C4-2B (cell line): ENCODE measurements around the gene NRAS.

Experiments
- H3K27ac ChIP-seq: fragments of 450-650 bp; 2 replicates; pipeline ENCODE4 v1.5.1; 2017
- ZFX ChIP-seq: fragments of 450-650 bp; IDR thresholded peaks from 2 replicates; pipeline ENCODE4 v1.6.1; 2017
- TF ChIP-seq, protein P1 (sequence below): fragments of 450-650 bp; conservative IDR thresholded peaks from 2 replicates; pipeline ENCODE4 v1.5.1; 2017; ENCODE audit warnings: mild to moderate bottlenecking

NRAS gene

DNA sequence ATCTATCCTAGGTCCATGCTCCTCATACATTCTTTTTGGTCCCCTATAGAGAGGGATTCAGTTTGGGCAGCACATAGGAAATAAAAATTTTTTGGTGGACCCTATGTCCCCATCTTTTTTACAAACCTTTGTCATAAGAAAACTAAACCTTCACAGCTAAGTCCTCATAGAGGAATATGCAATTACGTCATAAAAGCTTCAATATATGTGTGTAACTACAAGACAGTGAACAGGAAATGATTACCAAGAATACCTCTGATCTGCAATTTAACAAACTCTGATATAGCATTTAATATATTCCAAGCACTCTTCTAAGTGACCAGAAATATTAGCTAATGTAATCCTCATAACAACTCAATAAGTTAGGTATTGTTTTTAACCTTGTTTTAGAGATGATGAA, 40.5 kb downstream of the NRAS start:
- no peak overlapping the region for H3K27ac ChIP-seq
- TF ChIP-seq, protein P1, sequence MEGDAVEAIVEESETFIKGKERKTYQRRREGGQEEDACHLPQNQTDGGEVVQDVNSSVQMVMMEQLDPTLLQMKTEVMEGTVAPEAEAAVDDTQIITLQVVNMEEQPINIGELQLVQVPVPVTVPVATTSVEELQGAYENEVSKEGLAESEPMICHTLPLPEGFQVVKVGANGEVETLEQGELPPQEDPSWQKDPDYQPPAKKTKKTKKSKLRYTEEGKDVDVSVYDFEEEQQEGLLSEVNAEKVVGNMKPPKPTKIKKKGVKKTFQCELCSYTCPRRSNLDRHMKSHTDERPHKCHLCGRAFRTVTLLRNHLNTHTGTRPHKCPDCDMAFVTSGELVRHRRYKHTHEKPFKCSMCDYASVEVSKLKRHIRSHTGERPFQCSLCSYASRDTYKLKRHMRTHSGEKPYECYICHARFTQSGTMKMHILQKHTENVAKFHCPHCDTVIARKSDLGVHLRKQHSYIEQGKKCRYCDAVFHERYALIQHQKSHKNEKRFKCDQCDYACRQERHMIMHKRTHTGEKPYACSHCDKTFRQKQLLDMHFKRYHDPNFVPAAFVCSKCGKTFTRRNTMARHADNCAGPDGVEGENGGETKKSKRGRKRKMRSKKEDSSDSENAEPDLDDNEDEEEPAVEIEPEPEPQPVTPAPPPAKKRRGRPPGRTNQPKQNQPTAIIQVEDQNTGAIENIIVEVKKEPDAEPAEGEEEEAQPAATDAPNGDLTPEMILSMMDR, result no peak
- TF ChIP-seq ZFX, result no peak

DNA sequence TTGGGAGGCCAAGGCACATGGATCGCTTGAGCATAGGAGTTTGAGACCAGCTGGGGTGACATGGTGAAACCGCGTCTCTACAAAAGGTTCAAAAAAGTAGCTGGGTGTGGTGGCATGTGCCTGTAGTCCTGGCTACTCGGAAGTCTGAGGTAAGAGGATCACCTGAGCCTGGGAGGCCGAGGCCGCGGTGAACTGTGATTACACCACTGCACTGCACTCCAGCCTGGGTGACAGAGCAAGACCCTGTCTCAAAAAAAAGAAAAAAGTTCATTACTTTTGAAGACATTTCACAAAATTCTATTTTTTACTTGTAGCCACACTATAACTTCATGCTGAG, 44.7 kb downstream of the NRAS start:
- TF ChIP-seq ZFX, result no peak
- TF ChIP-seq, protein P1, result no peak
- no peak overlapping the region for H3K27ac ChIP-seq

DNA sequence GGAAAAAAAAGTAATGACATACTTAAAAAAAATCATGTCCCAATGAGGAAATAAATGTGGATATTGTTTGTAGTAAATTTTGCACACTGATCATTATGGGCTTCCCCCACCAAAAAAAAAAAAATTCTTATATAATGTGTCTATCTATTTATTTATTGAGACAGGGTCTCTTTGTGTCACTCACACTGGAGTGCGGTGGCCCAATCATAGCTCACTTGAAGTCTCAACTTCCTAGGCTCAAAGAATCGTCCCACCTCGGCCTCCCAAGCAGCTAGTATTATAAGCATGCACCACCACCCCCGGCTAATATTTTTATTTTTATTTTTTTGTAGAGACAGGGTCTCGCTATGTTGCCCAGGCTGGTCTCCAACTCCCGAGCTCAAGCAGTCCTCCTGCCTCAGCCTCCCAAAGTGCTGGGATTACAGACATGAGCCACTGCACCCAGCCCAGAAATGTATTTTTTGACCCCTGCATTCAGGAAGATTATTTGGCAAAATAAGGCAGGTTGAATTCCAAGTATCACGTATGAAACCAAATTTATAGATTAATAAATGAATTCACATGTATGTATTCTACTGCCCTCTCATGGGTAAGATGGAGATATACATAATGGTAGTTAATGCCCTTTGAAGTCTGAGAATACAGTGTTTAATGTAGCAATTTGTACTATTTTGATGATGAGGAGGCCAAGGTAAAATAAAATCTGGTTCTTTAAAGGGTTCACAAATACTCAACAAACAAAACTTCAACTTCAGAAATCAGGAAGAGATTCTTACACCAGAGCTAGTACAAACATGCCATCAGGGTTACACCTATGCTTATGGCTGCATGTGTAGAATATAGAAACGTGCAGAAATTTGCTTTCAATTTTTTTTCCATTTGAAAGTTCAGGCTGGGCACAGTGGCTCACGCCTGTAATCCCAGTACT, 45.3 kb downstream of the NRAS start:
- TF ChIP-seq ZFX, result no peak
- TF ChIP-seq, protein P1, result peak; percentile 74
- H3K27ac ChIP-seq, result no peak overlapping the region

DNA sequence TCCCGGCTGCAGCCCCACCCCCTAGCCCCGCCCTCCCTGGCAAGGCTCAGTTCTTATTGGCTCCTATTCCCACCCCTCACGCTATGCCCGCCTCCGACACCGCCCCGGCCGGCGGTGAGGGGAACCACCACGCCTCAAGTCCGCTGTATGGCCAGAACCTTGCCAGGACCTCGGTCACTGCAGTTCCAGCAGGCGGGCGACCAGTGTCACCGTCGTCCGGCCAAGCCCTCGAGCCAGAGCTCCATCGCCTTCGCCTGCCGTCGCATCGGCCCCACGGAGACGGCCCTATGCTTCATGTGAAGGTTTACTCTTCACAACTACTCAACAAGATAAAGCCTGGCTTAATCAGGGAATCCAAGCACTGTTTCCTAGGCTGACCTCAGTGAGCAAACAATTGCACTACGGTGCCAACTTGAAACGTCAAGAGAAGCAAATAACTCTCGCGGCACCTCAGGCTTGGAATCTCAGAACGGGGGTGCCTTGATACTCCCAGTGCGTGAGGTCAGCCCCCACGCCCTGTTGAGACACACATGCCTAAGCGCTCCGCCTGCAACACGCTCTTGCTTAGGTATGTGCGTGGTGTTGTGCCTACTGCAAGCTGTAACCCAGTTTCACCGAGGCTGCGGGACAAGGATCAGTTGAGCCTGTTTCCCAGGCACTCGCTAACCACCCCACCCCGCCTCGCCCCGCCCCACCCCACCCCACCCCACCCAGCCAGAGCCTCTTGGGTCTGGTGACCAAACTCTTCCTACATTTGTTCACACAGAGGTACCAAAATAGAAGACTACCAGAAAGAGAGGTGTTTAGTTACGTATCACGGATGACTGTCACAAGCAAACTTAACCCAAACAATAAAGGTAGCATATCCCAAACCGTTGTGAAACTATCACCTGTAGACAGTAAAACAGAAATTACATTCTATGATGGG, 46.2 kb downstream of the NRAS start:
- peak overlapping the region; percentile 9; the same call in 1 of the 2 replicates for H3K27ac ChIP-seq
- no peak for TF ChIP-seq ZFX
- TF ChIP-seq, protein P1, result no peak

DNA sequence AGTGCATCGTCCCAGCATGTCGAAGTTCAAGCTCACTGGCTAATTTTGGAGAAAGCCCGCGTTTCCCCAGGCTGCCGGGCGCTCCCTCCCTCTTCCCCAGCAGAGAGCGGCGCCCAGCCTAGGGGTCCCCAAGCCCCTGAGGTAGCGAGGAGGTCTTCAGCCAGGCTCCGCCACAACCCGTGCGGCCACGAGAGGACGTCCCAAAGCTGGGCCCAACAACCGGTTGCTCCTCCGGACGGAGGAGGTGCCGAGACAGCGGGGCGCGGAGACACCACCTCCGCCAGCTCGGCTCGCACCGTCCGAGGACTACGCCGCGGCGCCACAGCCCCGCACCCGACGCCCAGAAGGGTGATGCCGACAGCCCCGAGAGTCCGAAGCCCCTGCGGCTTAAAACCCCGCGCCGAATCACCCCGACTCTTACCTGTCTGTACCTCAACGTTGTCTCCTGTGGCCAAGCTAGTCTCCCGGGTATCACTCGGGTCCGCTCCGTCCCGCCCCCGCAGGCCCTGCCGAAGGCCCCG, 46.9 kb downstream of the NRAS start, which contains the start of gene DENND2C:
TSS of gene DENND2C (minus strand) at position 488 of the 521 bp plus-strand sequence. CDS start 44,065 bp downstream, outside the sequence.
- peak; percentile 24; the same call in 1 of the 2 replicates for TF ChIP-seq ZFX
- TF ChIP-seq, protein P1, result peak; percentile 25
- peak within 1 kb of the TSS; percentile 9; the same call in 1 of the 2 replicates for H3K27ac ChIP-seq

DNA sequence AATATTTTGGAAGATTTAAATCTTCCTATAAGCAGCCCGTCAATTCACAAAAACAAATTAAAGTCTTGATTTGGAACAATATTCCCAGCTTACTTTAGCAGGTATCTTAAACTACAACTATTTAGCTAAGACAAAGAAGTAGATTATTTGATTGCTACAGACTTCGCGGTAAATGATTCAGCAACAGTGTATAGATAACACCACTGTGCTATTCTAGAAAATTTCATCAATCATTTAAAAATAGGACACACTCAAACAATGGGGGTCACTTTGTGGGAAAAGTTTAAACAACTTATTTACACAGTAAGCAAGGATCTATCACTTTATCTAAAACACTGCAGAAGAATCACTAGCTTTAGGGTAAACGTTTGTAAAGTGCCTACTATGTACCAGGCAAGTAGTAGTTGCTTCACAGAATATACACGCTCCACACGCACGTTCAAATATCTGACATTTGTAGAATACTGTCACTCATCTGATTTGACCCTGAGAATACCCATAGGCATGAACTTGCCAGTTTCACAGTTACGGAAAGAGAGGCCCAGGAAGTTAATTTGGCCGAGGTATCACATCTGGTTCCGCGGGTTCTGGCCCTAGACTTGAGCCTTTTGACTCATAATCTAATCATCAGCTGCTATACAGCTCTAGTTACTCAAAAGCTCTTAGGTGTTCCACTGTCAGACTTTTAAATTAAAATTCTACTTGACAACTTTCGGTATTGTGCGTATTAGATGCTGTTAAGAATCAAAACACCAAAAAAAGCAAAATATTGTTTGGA, 47.6 kb downstream of the NRAS start:
- TF ChIP-seq, protein P1, result no peak
- TF ChIP-seq ZFX, result no peak
- no peak overlapping the region; the same call in 1 of the 2 replicates for H3K27ac ChIP-seq
